GM19467 (cell line): ENCODE data around the gene RITA1.
"Not testable (repeated sequence)": the region's sequence is repeated elsewhere in the genome, so short reads cannot be mapped to it uniquely, and the experiment has no call there.

Experiments used
- ATAC-seq: cut with Tn5 transposase; IDR thresholded peaks from one replicate; pipeline ENCODE4 v1.9.1; 2021; ENCODE audit warnings: mild to moderate bottlenecking, moderate library complexity; ENCODE audit not compliant: unreplicated experiment

Gene RITA1

GRCh38 chr12:113201187-113202177, 16.0 kb downstream of the RITA1 start:
- ATAC-seq: no peak

DNA sequence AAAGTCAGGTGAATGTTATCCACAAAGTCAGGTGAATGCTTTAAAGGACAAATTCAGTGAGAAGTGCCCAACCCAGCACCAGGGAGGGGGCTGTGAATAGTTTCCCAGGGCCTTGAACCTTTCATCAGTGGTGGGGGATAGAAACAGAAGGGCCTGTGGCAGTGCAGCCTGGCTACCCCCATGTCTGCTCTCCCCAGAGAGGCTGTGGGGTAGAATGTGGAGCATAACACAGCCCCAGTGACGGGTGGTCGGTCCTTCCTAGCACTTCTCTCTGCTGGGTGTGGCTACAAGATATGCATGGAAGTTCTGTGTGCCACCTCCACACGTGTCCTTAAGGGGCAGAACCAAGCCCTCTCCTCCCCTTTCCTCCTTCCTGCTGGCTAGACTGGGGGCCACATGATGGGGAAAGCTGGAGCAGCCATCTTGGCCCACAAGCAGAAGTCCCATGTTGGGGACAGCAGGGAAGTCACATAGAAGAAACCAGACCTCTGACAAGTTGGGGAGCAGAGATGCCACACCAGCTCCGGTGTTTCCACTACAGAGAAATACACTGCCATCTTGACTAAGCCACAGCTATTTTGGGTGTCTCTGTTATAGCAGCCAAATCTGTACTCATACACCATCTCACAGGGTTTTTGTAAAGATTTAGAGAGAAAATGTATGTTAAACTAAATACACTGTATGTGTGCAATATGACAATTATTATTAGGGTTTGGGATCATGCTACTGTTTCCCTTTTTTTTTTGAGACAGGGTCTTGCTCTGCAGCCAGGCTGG, 17.0 kb downstream of the RITA1 start:
- ATAC-seq: no peak

- ATAC-seq: no peak
Observed at GRCh38 chr12:113203852-113204760, 18.6 kb downstream of the RITA1 start.

DNA sequence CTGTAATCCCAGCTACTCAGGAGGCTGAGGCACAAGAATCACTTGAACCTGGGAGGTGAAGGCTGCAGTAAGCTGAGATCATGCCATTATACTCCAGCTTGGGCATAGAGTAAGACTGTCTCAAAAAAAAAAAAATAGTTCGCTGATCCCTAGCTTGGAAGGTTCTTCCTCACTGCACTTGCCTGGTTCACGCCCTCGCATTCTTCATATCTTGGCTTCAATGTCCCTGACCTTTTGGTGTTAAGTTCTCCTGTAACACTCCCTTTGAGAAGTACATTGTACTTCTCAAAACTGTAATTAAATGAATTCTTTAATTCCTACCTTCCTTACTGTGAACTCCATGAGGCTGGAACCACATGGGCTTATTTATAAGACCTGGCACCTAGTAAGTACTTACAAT, 19.3 kb downstream of the RITA1 start:
- no peak for ATAC-seq

DNA sequence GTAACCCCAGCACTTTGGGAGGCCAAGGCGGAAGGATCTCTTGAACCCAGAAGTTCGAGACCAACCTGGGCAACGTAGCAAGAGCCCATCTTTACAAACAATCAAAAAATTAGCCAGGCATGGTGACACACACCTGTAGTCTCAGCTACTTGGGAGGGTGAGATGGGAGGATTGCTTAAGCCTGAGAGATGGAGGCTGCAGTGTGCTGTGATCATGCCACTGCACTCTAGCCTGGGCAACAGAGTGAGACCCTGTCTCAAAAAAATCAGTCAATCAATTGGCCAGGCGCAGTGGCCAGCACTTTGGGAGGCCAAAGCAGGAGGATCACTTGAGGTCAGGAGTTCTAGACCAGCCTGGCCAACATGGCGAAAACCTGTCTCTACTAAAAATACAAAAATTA, 21.3 kb downstream of the RITA1 start:
- not testable (repeated sequence) for ATAC-seq

GRCh38 chr12:113207613-113208040, 22.1 kb downstream of the RITA1 start:
- no peak for ATAC-seq

DNA sequence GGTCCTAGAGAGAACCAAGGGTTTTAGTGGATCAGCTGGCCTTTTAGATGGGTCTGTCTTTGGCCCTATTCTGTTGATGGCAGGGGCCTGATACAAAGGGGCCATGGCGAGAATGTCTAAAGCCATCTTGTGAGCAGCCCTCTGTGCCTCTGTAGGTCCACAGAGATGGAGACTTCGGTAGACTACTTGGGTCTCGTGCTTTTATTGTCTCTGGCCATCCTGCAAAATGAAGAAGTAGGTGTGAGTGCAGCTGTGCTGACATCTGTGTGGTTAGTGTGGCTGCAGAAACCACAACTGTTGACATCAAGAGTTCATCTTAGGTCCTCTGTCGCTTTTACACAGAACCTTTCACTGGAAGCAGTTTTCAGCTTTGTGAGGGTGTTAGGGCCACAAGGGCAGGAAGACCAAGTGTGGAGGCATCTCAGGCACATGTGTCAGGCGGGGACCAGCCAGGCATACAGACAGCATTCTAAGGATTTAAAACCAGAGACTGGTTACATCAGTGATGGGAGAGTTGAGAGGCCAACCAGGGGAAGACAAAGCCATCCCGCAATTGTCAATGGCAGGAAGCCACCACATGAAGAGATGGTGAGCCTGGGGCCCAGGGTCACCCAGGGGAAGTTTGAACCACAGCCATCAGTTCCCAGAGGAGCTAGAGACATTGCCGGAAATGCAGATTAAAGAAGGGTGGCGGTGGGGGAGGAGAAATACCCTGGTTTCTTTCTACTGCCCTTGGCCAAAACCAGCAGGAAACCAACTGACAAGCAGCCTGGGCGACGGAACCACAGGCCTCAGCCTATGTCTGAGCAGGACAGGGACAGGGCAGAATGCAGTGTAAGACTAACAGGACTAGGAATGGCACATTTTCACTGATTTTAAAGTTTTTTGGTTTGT, 22.8 kb downstream of the RITA1 start:
- peak; percentile 72 for ATAC-seq

DNA sequence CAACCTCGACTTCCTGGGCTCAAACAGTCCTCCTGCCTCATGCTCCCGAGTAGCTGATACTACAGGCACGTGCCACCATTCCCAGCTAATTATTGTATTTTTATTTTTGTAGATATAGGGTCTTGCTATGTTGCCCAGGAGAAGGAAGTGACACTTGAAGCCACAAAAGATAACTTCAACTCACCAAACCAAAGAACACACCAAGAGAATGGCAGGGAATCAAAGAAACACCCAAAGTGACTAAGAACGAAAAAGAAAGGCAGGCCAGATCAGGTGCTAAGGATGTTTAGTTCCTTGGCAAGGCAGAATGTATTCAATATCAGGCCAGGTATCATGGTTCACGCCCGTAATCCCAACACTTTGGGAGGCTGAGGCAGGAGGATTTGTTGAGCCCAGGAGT, 25.6 kb downstream of the RITA1 start:
- ATAC-seq: no peak

DNA sequence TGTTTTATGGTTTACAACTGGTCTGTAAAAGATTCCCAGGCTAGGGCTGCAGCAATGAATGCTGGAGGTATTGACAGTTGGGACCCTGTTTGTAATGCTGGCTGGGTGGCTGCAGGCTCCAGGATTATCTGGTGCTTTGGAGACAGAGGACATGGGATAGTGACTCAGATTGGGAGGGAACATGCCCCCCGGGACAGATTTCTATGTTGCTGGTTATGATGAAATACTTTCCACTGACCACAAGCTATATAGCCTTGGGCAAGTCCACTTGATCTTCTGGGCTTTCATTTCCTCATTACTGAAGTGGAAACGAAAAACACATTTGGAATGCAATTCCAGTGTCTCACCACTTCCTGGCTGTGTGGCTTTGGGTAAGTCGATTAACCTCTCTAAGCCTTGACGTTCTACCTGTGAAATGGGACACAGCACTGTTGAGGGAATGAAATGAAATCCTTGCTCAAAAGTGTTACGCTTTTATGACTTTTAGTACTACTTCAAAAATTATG, 29.4 kb downstream of the RITA1 start:
- ATAC-seq: peak; percentile 52

- no peak for ATAC-seq
Observed at GRCh38 chr12:113216027-113216426, 30.5 kb downstream of the RITA1 start.

- ATAC-seq: no peak
Observed at GRCh38 chr12:113220593-113221180, 35.2 kb downstream of the RITA1 start.

DNA sequence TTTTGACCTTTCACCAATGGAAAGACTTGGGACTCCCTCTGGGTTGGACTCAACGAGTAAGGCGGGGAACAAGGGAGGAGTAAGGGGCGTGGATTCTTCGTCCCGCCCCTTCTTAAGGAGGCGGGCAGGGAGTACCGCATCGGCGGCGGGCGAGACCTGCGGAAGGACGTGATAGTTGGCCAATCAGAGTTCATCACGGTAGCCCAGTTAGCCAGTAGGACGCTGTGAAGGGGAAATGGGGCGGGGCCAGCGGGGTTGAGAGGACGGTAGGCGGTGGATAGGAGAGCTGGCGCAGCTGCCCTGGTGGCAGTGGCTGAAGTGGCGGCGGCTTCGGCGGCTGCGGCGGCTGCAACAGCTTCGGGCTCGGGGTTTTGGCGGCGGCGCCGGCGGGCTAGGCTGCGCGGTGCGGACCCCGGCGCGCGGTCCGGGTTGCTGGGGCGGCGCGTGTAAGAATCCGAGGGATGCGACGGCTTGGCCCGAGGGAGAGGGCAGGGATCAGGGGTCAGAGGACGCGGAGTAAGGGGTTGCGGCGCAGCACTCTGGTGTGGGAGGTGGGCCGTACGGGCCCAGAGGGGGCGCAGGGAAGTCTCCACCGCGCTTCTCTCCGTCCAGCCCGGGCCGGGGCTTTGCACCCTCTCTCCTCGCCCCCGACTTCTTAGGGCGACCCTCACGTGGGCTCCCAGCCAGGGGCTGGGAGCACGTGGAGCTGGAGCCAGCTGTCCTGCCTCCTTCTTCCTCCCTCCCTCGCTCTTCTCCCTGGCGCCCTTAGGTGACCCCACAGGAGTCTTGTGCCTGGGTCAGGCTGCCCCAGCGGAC, 35.9 kb downstream of the RITA1 start, which contains the start of gene TPCN1:
TPCN1 (plus strand) TSS at position 284 of the 816 bp plus-strand sequence. CDS start 5,389 bp downstream, outside the sequence.
- ATAC-seq: peak; percentile 85

DNA sequence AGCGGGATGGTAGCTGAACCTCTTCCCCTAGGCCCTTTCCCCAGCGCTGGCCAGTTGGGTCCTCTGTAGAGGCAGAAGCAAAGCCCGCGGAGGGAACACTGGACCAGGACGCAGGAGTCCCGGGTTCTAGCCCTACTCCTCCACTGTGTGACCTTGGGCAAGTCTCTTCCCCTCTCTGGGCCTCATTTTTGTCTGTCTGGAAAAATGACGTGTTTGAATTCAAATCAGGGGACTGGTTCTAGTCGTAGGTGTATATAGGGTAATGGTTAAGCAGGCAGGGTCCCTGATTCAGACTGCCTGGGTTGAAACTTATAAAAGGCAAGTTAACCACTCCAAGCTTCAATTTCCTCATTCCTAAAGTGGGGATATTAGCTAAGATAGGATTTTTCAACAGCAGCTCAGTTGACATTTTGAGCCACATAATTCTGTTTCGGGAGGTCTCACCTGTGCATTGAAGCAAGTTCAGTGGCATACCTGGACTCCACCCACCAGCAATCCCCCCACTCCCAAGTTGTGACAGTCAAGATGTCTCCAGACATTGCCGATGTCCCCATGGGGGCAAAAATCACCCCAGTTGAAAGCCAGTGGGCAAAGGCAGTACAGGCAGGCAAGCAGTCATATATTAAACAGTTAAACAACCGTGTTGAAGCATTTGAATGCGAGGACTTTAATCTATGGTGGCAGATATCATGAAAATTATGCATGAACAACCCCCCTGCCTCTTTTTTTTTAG, 36.6 kb downstream of the RITA1 start:
- no peak for ATAC-seq

- ATAC-seq: no peak
Observed at GRCh38 chr12:113222730-113223531, 37.4 kb downstream of the RITA1 start.

- no peak for ATAC-seq
Observed at GRCh38 chr12:113224955-113225354, 39.4 kb downstream of the RITA1 start.

DNA sequence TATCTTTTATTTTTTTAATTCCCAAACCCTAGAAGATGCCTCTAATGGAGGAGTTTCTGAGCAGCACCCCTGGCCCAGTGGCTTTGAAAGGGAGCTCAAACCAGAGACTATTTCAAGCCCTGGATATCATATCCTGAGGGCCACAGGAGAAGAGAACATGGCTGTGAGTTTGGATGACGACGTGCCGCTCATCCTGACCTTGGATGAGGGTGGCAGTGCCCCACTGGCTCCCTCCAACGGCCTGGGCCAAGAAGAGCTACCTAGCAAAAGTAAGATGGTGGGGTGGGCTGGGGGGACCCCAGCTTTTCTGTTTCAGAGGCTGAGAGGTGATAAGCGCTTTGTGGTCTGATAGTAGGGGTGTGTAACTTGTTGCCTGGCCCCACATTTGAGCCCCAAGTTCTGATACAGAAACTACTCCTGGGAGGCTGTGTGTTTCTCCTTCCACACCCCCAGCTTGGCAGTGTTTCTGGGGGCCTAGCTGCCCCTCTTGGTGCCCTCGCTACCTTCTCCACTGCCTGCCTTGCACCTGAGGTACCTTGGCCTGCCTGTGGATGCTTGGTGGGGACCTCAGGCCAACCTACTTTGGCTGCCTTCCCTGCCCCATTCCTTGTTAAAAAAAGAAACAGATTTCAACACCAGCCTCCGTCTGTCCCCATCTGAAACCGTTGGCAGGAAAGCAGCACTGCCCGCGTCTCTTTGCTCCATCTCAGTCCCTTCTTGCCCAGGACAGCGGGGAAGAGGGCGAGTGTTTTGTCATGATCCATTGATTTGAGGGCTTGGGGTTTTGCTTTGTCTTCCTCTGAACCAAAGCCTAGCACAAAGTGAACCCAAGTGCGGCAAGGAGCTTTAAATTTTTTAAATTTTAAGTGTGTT, 41.4 kb downstream of the RITA1 start:
- ATAC-seq: no peak
